ENCODE results near the gene MKI67.

MKI67 gene

DNA sequence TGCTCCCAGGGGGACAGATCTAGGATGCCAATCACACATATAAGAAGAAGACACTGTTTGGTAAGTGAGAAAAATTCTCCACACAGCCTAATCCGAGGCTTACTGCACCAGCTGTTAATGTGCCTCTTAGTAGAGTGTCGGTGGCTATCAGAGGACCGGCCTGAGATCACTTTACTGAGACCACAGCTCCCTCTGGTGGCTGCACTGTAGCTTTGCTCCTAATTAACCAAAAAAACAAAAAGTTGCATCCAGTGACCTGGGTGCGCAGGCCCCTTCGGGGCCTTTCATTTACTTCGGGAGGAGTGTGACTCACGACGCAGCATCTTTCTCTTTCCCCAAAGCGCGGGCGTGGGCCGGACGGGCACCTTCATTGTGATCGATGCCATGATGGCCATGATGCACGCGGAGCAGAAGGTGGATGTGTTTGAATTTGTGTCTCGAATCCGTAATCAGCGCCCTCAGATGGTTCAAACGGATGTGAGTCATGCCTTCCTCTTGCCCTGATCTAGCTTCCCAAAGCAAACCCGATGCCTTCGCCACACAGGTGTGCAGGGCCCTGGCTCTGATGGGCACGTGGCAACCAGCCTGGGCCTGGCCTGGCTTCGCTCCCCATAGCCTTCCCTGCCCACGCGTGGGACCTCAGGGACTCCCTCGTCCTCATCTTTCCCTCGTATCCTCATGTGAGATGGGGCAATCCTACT, 56.7 kb downstream of the MKI67 start:
- TF ChIP-seq, protein P1, sequence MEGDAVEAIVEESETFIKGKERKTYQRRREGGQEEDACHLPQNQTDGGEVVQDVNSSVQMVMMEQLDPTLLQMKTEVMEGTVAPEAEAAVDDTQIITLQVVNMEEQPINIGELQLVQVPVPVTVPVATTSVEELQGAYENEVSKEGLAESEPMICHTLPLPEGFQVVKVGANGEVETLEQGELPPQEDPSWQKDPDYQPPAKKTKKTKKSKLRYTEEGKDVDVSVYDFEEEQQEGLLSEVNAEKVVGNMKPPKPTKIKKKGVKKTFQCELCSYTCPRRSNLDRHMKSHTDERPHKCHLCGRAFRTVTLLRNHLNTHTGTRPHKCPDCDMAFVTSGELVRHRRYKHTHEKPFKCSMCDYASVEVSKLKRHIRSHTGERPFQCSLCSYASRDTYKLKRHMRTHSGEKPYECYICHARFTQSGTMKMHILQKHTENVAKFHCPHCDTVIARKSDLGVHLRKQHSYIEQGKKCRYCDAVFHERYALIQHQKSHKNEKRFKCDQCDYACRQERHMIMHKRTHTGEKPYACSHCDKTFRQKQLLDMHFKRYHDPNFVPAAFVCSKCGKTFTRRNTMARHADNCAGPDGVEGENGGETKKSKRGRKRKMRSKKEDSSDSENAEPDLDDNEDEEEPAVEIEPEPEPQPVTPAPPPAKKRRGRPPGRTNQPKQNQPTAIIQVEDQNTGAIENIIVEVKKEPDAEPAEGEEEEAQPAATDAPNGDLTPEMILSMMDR (IDR thresholded peaks at IDR 0.05), result peak; percentile 77

DNA sequence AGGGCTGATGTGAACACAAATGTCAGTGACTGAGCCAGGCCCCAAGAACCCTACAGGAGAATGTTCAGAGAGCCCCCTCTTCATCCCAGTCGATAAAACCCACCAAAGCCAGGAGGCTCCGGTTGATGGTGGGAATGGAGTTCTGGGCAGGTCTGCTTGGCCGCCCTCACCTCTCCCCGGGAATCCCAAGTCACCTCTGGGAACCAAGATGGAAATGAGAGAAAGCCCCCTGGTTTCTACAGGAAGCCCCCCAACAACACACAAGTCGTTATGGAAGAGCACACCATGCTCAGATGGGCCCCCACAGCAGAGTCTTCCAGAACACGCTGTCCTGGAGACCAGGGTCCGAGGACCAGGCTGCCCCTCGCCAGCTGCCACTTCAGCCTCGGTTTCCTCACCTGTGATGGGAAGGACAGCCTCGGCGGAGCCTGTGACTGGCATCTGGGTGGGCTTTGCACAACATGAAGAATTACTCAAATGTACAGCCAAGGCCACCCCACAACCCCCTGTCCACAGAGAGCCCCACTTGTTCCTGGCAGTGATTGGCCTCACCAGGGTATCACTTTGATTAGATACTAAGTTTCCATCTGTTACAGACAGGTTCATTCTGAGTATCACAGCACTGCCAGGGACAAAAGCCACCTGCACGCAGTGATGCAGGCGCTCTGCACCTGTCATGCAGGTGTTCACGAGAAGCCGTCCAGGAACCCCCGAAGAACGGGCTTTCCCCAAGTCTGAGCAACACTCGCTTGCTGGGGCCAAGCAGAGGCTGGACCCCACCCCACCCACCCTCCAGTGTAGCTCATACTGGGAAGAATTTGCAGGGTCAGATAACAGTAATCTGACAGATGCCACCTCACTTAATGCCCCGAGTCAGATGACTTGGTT, 57.6 kb downstream of the MKI67 start:
- TF ChIP-seq, protein P1 (IDR thresholded peaks at IDR 0.05), result no peak

DNA sequence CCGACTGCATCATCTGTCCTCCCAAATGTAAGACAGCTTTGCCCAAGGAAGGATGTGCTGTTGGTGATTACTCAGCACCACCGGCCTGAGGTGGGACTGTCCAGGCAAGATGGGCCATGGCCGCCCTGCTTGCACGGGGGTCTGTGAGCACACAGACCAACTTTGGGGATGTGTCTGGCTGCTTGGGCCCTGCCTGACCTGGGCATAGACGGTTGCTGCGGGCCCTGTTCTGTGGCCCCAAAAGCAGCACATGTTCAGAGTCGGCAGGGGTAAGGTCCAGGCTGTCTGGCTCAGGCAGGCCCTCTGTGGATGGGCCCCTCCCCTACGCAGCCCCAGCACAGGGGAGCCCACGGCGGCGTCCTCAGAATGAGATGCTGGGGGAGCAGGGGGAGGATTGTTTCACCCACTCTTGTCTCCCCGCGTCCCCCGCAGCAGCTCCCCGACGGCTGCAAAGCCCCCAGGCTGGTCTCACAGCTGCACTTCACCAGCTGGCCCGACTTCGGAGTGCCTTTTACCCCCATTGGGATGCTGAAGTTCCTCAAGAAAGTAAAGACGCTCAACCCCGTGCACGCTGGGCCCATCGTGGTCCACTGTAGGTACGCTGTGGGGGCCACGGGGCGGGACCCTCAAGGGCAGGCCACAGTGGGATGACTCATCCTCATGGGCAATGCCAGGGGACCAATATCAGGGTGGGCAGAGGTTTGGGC, 58.4 kb downstream of the MKI67 start:
- TF ChIP-seq, protein P1 (IDR thresholded peaks at IDR 0.05), result no peak

DNA sequence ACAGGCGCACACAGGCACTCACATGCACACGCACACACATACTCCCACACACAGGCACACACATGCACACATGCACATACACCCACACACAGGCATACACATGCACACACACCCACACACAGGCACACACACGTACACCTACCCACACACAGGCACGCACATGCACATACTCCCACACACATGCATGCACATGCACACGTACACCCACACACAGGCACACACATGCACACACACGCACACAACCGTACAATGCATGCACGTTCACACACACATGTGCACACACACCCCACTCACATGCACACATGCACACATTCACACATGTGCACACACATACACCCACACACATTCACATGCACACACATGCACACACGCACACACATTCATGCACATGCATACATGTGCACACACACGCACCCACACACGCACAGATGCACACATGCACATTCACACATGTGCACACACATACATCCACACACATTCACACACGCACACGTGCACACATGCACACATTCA, 59.3 kb downstream of the MKI67 start:
- TF ChIP-seq, protein P1 (IDR thresholded peaks at IDR 0.05), result no peak

DNA sequence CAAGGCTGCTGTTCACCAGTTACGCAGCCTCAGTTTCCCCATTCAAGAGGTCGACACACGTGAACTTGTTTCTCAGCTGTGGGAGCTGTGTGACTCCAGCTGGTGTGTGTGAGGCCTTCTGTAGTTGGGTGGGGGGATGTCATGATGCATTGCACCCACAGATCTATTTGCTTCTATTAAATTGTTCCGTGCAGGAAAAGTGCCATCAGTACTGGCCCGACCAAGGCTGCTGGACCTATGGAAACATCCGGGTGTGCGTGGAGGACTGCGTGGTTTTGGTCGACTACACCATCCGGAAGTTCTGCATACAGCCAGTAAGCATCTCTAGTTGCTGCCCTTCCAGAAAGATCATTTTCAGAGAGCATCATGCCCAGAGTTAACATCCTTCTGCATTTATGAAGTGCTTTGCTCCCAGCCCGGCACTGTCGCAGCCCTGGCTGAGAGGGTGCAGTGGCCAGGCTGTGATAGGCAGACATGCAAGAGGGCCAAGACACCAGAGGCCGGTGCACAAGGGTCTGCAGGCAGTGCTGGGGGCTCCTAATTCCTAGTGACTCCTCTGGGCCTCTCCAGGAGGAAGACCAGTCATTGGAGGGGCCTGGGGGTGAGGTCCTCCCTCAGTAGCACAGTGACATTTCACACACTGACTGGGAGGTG, 60.2 kb downstream of the MKI67 start:
- TF ChIP-seq, protein P1 (IDR thresholded peaks at IDR 0.05), result no peak

DNA sequence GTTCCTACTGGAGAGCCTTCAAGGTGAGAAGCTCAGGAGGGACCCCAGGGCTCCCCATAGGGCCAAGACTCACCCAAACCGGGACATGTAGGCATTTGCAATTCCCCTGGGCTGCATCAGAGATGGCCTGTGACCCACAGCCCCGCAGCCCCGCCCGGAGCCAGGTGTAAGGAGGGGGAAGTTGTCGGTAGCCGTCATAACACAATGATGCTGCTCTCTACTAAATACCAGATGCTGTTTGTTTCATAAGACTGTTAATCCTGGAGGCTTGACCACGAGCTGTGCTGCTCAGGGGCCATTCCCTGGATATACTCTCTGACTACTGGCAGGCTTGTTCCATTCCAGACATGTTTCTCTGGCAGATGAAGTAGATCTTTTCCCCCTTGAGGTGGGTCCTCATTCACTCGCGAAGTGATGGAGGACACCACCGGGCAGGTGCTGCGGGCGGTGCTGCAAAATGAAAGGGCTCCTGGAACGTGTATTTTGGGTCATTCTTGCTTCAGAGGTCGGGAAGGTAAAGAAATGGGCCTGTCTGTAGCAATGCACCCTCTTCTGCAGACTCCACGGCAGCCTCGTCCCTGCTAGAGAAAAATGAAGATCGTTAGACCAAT, 61.1 kb downstream of the MKI67 start:
- TF ChIP-seq, protein P1 (IDR thresholded peaks at IDR 0.05), result no peak
